Suprapubic skin (tissue), 3 donors: ENCODE measurements around the gene GRIFIN.

Source experiments
- POLR2A ChIP-seq, 2 donors: fragments of 450-650 bp; IDR thresholded peaks; one replicate each; pipeline ENCODE4 v1.6.1; 2017; ENCODE audit warnings: antibody characterized with exemption in 2 of 2, mild to moderate bottlenecking in 2 of 2, moderate library complexity in 2 of 2
- TF ChIP-seq, protein P1 (sequence below), 2 donors: fragments of 200-600 bp in 1 of 2; fragments of 450-650 bp in 1 of 2; sonication (generic) in 1 of 2; IDR thresholded peaks; one replicate each; pipeline ENCODE4 v1.5.1; 2016 to 2019; ENCODE audit warnings: antibody characterized with exemption in 2 of 2, mild to moderate bottlenecking in 1 of 2, moderate library complexity in 1 of 2

DNA sequence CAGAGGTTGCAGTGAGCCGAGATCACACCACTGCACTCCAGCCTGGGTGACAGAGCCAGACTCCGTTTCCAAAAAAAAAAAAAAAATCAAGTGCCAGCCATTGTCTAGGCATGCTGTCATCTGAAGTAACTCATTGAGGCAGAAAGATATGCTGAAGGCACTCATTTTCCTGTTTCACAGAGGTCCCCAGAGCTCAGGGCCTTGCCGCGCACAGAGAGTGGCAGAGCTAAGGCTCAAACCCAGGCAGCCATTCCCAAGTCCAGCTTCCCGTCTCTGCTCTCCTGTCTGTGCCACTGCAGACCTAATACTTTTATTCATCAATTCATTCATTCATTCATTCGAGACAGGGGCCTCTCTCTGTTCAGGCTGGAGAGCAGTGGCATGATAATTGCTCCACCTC lies 3.5 kb downstream of the GRIFIN start:
- TF ChIP-seq, protein P1, sequence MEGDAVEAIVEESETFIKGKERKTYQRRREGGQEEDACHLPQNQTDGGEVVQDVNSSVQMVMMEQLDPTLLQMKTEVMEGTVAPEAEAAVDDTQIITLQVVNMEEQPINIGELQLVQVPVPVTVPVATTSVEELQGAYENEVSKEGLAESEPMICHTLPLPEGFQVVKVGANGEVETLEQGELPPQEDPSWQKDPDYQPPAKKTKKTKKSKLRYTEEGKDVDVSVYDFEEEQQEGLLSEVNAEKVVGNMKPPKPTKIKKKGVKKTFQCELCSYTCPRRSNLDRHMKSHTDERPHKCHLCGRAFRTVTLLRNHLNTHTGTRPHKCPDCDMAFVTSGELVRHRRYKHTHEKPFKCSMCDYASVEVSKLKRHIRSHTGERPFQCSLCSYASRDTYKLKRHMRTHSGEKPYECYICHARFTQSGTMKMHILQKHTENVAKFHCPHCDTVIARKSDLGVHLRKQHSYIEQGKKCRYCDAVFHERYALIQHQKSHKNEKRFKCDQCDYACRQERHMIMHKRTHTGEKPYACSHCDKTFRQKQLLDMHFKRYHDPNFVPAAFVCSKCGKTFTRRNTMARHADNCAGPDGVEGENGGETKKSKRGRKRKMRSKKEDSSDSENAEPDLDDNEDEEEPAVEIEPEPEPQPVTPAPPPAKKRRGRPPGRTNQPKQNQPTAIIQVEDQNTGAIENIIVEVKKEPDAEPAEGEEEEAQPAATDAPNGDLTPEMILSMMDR (IDR thresholded peaks at IDR 0.05): no peak
- no peak for TF ChIP-seq POLR2A (IDR thresholded peaks at IDR 0.05)
